K562 (cell line): ENCODE results near the gene COPS6. TPM values are rescaled to one million over a fixed set of nuclear protein-coding genes. Genes with fewer than 3 reads are reported as not detected.

Experiments used
- ATAC-seq: fragments of 200-7000 bp; cut with Tn5 transposase; 3 replicates; pipeline ENCODE4 v1.9.1; 2020; ENCODE audit warnings: moderate library complexity
- BruUV-seq: library from RNA; stranded (reverse); fragments of 400-500 nt; replicated peaks from 2 replicates; lab custom pipeline; 2021; lab: Mats Ljungman, UMichigan
- CTCF ChIA-PET: fragments of 300-600 bp; formaldehyde crosslinking; extraction: SDS; loops from one replicate; lab custom pipeline; 2021; ENCODE audit warnings: low intra/inter-chr PET ratio; lab: Yijun Ruan, JAX
- POLR2A ChIA-PET: fragments of 300-600, 350-650 bp; sonication (Branson Sonifier 250); formaldehyde crosslinking; extraction: SDS; loops from one replicate; lab custom pipeline; 2021; ENCODE audit warnings: antibody characterized with exemption, inconsistent platforms; lab: Yijun Ruan, JAX
- DNase-seq, 4 experiments: peaks; one replicate each; pipeline versions ENCODE4 v3.0.0 to v3.0.0-alpha.2; 2011 to 2018; ENCODE audit warnings: low spot score in 3 of 4, mixed read lengths in 3 of 4; ENCODE audit errors: extremely low read depth in 1 of 4
- FAIRE-seq: peaks from 2 replicates; lab custom pipeline; 2011; peaks lifted over from hg19 to GRCh38; lab: Jason Lieb, UNC
- H2AFZ ChIP-seq: 2 replicates; pipeline ENCODE4 v1.6.0; 2011; ENCODE audit warnings: low read depth, low read length, control low read depth, inconsistent platforms
- H3K27ac ChIP-seq: fragments of 200-600 bp; 3 replicates; pipeline ENCODE4 v1.8.0; 2011; ENCODE audit warnings: low read depth, mild to moderate bottlenecking, control low read depth, inconsistent platforms, low read length, moderate library complexity, mixed read lengths; ENCODE audit errors: extremely low read depth
- H3K27me3 ChIP-seq, 2 experiments: fragments of 300-600 bp in 1 of 2; 2 replicates in 1 of 2; 3 replicates in 1 of 2; pipeline versions ENCODE4 v1.6.0 to v1.8.0; 2011; ENCODE audit warnings: inconsistent platforms in 2 of 2, low read length in 2 of 2, mild to moderate bottlenecking in 1 of 2, mixed read lengths in 1 of 2, moderate library complexity in 1 of 2; ENCODE audit not compliant: control insufficient read depth in 2 of 2, insufficient read depth in 2 of 2
- H3K36me3 ChIP-seq: fragments of 300-600 bp; 3 replicates; pipeline ENCODE4 v1.8.0; 2011; ENCODE audit warnings: mild to moderate bottlenecking, low read length, inconsistent platforms; ENCODE audit not compliant: control insufficient read depth, insufficient read depth
- H3K4me1 ChIP-seq, 2 experiments: fragments of 200-600 bp in 1 of 2; replicated peaks in 1 of 2; 2 replicates in 1 of 2; 3 replicates in 1 of 2; pipeline versions ENCODE4 v1.5.1 to v1.8.0; 2011; ENCODE audit warnings: inconsistent platforms in 2 of 2, low read length in 2 of 2, mild to moderate bottlenecking in 1 of 2, mixed read lengths in 1 of 2, moderate library complexity in 1 of 2; ENCODE audit not compliant: control insufficient read depth in 2 of 2, insufficient read depth in 2 of 2
- H3K4me2 ChIP-seq: 2 replicates; pipeline ENCODE4 v1.6.1; 2011; ENCODE audit warnings: low read length, control low read depth, inconsistent platforms, mixed read lengths; ENCODE audit not compliant: insufficient read depth
- H3K4me3 ChIP-seq: fragments of 200-600 bp; sonication (generic), shearing (Covaris generic); 2 replicates; pipeline ENCODE4 v1.5.1; 2016; ENCODE audit warnings: control low read depth, inconsistent platforms
- H3K79me2 ChIP-seq: fragments of 200-600 bp; 3 replicates; pipeline ENCODE4 v1.8.0; 2011; ENCODE audit warnings: low read length, inconsistent platforms; ENCODE audit not compliant: control insufficient read depth, insufficient read depth
- H3K9ac ChIP-seq, 2 experiments: 2 replicates each; pipeline versions ENCODE4 v1.6.0 to v1.6.1; 2011; ENCODE audit warnings: low read depth in 2 of 2, low read length in 2 of 2, control low read depth in 1 of 2, inconsistent platforms in 1 of 2, mild to moderate bottlenecking in 1 of 2, mixed read lengths in 1 of 2; ENCODE audit not compliant: insufficient read depth in 1 of 2
- H3K9me1 ChIP-seq: one replicate; pipeline ENCODE4 v1.6.0; 2011; ENCODE audit warnings: inconsistent platforms, mild to moderate bottlenecking, low read length, moderate library complexity; ENCODE audit not compliant: control insufficient read depth, insufficient read depth
- H3K9me3 ChIP-seq: replicated peaks from 2 replicates; pipeline ENCODE4 v1.5.1; 2011; ENCODE audit warnings: low read depth, low read length, inconsistent platforms; ENCODE audit not compliant: control insufficient read depth, insufficient read depth
- H4K20me1 ChIP-seq: replicated peaks from 2 replicates; pipeline ENCODE4 v1.6.1; 2011; ENCODE audit warnings: low read length, inconsistent platforms, mixed read lengths; ENCODE audit not compliant: control insufficient read depth, insufficient read depth
- ARID2 ChIP-seq: fragments of 450-650 bp; IDR thresholded peaks from 2 replicates; pipeline ENCODE4 v1.6.1; 2017; ENCODE audit warnings: antibody characterized with exemption, mild to moderate bottlenecking
- BRCA1 ChIP-seq, 2 experiments: fragments of 450-650 bp in 1 of 2; sonication (generic) in 1 of 2; formaldehyde crosslinking in 1 of 2; IDR thresholded peaks; 2 replicates each; pipeline versions ENCODE4 v1.5.0 to v1.6.1; 2017 to 2020; ENCODE audit warnings: mild to moderate bottlenecking in 1 of 2, missing genetic modification reagents in 1 of 2
- CBX3 ChIP-seq, 2 experiments: IDR thresholded peaks; 1 replicate in 1 of 2; 2 replicates in 1 of 2; pipeline ENCODE4 v1.6.1; 2012; ENCODE audit warnings: inconsistent platforms in 2 of 2, low read length in 2 of 2, borderline replicate concordance in 1 of 2, control low read depth in 1 of 2
- FUS ChIP-seq: fragments of 200-400 bp; formaldehyde crosslinking; optimal IDR thresholded peaks from 2 replicates; pipeline ENCODE3; 2017; ENCODE audit warnings: low read depth, low read length
- GABPA ChIP-seq: fragments of 200-800 bp; sonication (Bioruptor generic); conservative IDR thresholded peaks from 2 replicates; pipeline ENCODE4 v1.6.1; 2016; ENCODE audit warnings: low read depth, missing genetic modification characterization, missing compliant biosample characterization
- GTF2F1 ChIP-seq: IDR thresholded peaks from 2 replicates; pipeline ENCODE4 v1.6.1; 2011; ENCODE audit warnings: low read depth, low read length, improper control_type of control experiment
- KDM4B ChIP-seq, 2 experiments: fragments of 450-650 bp in 1 of 2; sonication (generic) in 1 of 2; IDR thresholded peaks; 2 replicates each; pipeline ENCODE4 v1.6.1; 2016 to 2017; ENCODE audit warnings: borderline replicate concordance in 2 of 2, antibody characterized with exemption in 1 of 2, low read depth in 1 of 2, mild to moderate bottlenecking in 1 of 2
- MYC ChIP-seq, 2 experiments: fragments of 250-450 bp in 1 of 2; sonication (Bioruptor Pico) in 1 of 2; IDR thresholded peaks; 2 replicates each; pipeline versions ENCODE4 v1.5.1 to v1.6.1; 2012 to 2021; ENCODE audit warnings: low read depth in 2 of 2, borderline replicate concordance in 1 of 2, improper control_type of control experiment in 1 of 2, low read length in 1 of 2, mild to moderate bottlenecking in 1 of 2, moderate library complexity in 1 of 2
- PML ChIP-seq: IDR thresholded peaks from 2 replicates; pipeline ENCODE4 v1.6.1; 2012; ENCODE audit warnings: low read length, inconsistent platforms
- RBFOX2 ChIP-seq: fragments of 200-400 bp; formaldehyde crosslinking; IDR thresholded peaks from 2 replicates; pipeline ENCODE4 v1.6.1; 2017; ENCODE audit warnings: low read depth, mild to moderate bottlenecking, low read length, moderate library complexity
- RBM17 ChIP-seq: fragments of 200-400 bp; formaldehyde crosslinking; IDR thresholded peaks from 2 replicates; pipeline ENCODE4 v1.6.1; 2017; ENCODE audit warnings: low read depth, mild to moderate bottlenecking, low read length, borderline replicate concordance
- RFX1 ChIP-seq: fragments of 450-650 bp; IDR thresholded peaks from 2 replicates; pipeline ENCODE4 v1.6.1; 2016; ENCODE audit warnings: mild to moderate bottlenecking, moderate library complexity
- ZBTB7A ChIP-seq: IDR thresholded peaks from 2 replicates; pipeline ENCODE4 v1.6.1; 2011; ENCODE audit warnings: low read depth, mild to moderate bottlenecking, low read length, moderate library complexity, borderline replicate concordance; ENCODE audit not compliant: control insufficient read depth
- ZC3H11A ChIP-seq: IDR thresholded peaks from 2 replicates; pipeline ENCODE4 v1.6.1; 2012; ENCODE audit warnings: low read depth, low read length, improper control_type of control experiment
- ZNF398 ChIP-seq: fragments of 250-450 bp; sonication (Bioruptor Pico); IDR thresholded peaks from 2 replicates; pipeline ENCODE4 v1.8.0; 2021; ENCODE audit warnings: moderate library complexity, mild to moderate bottlenecking, inconsistent platforms
- ZNF41 ChIP-seq: fragments of 250-450 bp; sonication (Bioruptor Pico); conservative IDR thresholded peaks from 2 replicates; pipeline ENCODE4 v1.4.0; 2020; ENCODE audit warnings: mild to moderate bottlenecking
- WGBS: fragments of 100-300 bp; shearing (Covaris generic); methylation state at CpG from one replicate; pipeline ENCODE4 v1.1.6; 2016; ENCODE audit warnings: low coverage, mixed read lengths; ENCODE audit not compliant: insufficient coverage; ENCODE audit errors: missing lambda C conversion rate; 5-methylcytosine and 5-hydroxymethylcytosine counted together
- in situ Hi-C: fragments of 300-500 bp; cut with MboI; formaldehyde crosslinking; loops from 4 replicates; pipeline ENCODE4 v1.15.0; 2018; ENCODE audit warnings: inconsistent platforms, mixed read lengths
- intact Hi-C: fragments of 100-400 bp; cut with micrococcal nuclease; formaldehyde crosslinking; loops from 2 replicates; pipeline ENCODE4 v1.14.2; 2022
- polyA plus RNA-seq, 8 experiments: library from polyadenylated mRNA; depleted of rRNA in 4 of 8; stranded (reverse) in 5 of 8; unstranded in 3 of 8; fragments of >200 nt; fragmentation: Nextera tagmentation in 2 of 8; fragmentation: Illumina TruSeq in 1 of 8; extraction: Ambion mirVana in 2 of 8; extraction: Trizol in 1 of 8; gene quantifications; 2 replicates each; pipeline versions ENCODE4 v1.2.1 to v1.2.3, GENCODE V29; 2011 to 2014; ENCODE audit warnings: inconsistent platforms in 1 of 8, missing spikeins in 1 of 8
- total RNA-seq, 7 experiments: library from RNA; depleted of rRNA in 6 of 7; stranded (reverse); fragments of >200 nt in 6 of 7; fragmentation: Illumina TruSeq in 2 of 7; extraction: Trizol in 2 of 7; gene quantifications; 2 replicates each; pipeline versions ENCODE4 v1.2.1 to v1.2.3, GENCODE V29; 2011 to 2021; ENCODE audit warnings: low replicate concordance in 1 of 7
- TF ChIP-seq, protein P1 (sequence below), 3 experiments: IDR thresholded peaks in 2 of 3; conservative IDR thresholded peaks in 1 of 3; 2 replicates each; pipeline ENCODE4 v1.5.1; 2011 to 2012; ENCODE audit warnings: low read length in 3 of 3, mild to moderate bottlenecking in 3 of 3, control low read depth in 2 of 3, improper control_type of control experiment in 1 of 3, inconsistent platforms in 1 of 3, low read depth in 1 of 3, mixed read lengths in 1 of 3, moderate library complexity in 1 of 3; ENCODE audit not compliant: insufficient read depth in 2 of 3

Gene COPS6
- total and polyA plus RNA-seq, 9 of the 15 experiments (the other 6 are each of a cell fraction or from before 2014, with no cell fraction given), result 63.0 to 331 (median 168) TPM

GRCh38 chr7:100091411-100092181 lies 2.8 kb downstream of the COPS6 start:
- peak overlapping the region; percentile 36; the same call in 1 of the 3 replicates for H3K27ac ChIP-seq
- peaks cover 68% of the 10 kb centered on the region for H3K36me3 ChIP-seq
- H3K79me2 ChIP-seq, result peaks cover 27% of the 10 kb centered on the region
- WGBS, result 68% methylated on average over 19 of the region's 19 CpGs
- BruUV-seq, result no TSS peak
- H3K9ac ChIP-seq, result no peak overlapping the region
- FAIRE-seq (no peak), ATAC-seq (peak; percentile 58), DNase-seq (peak in 3 of 4 experiments; percentile 42 to 57 (median 47))
- intact Hi-C loops, result no loop called here
- in situ Hi-C loops, result no loop called here
- ChIA-PET POLR2A (interaction anchor here (0.8 to 7.9 kb wide), 4 partner anchors 9 to 69 kb away, joined by 3 to 115 read pairs (median 12); partner anchors contain the start of genes AP4M1 and MCM7), CTCF (no interaction called here)
- H3K4me1 ChIP-seq, result peaks cover 23 to 32% of the 10 kb centered on the region in 2 experiments
- no peaks in the 10 kb centered on the region for H3K27me3 ChIP-seq
- no peaks in the 10 kb centered on the region for H3K9me3 ChIP-seq
- H2AFZ ChIP-seq, result no peak overlapping the region
- H3K9me1 ChIP-seq, result no peaks in the 10 kb centered on the region
- H3K4me3 ChIP-seq, result no peak overlapping the region
- H3K4me2 ChIP-seq, result no peak overlapping the region; the same call in 1 of the 2 replicates
- H4K20me1 ChIP-seq, result peaks cover 29% of the 10 kb centered on the region
- TF ChIP-seq ZBTB7A (peak; percentile 4; the same call in 1 of the 2 replicates), ZNF41 (no peak), RBM17 (no peak), FUS (no peak), GABPA (no peak), ZC3H11A (no peak), PML (peak; percentile 63), ZNF398 (CRISPR knock-in tag) (no peak), RBFOX2 (peak; percentile 72), GTF2F1 (no peak), CBX3 (IDR thresholded peaks at IDR 0.05; ENCODE audit: borderline replicate concordance in 1 of 2, low read length in 2 of 2) (peak in 1 of 2 experiments; percentile 53; a peak in 1 of 3 replicates), RFX1 (no peak), KDM4B (IDR thresholded peaks at IDR 0.05; ENCODE audit: borderline replicate concordance in 2 of 2, low read depth in 1 of 2) (0 out of 4 replicates have a peak, but pooled peaks of 1 of the 2 experiments have one; percentile 26), ARID2 (no peak), MYC (IDR thresholded peaks at IDR 0.05; ENCODE audit: low read depth, low read length) (no peak), MYC (CRISPR knock-in tag; IDR thresholded peaks at IDR 0.05; ENCODE audit: borderline replicate concordance, low read depth) (0 out of 2 replicates have a peak, but pooled peaks have one; percentile 32), BRCA1 (IDR thresholded peaks at IDR 0.05) (no peak), BRCA1 (CRISPR knock-in tag; IDR thresholded peaks at IDR 0.05) (no peak)
- TF ChIP-seq, protein P1, sequence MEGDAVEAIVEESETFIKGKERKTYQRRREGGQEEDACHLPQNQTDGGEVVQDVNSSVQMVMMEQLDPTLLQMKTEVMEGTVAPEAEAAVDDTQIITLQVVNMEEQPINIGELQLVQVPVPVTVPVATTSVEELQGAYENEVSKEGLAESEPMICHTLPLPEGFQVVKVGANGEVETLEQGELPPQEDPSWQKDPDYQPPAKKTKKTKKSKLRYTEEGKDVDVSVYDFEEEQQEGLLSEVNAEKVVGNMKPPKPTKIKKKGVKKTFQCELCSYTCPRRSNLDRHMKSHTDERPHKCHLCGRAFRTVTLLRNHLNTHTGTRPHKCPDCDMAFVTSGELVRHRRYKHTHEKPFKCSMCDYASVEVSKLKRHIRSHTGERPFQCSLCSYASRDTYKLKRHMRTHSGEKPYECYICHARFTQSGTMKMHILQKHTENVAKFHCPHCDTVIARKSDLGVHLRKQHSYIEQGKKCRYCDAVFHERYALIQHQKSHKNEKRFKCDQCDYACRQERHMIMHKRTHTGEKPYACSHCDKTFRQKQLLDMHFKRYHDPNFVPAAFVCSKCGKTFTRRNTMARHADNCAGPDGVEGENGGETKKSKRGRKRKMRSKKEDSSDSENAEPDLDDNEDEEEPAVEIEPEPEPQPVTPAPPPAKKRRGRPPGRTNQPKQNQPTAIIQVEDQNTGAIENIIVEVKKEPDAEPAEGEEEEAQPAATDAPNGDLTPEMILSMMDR (IDR thresholded peaks at IDR 0.05 in 2 of 3, conservative IDR thresholded peaks at IDR 0.05 in 1 of 3; ENCODE audit: insufficient read depth in 2 of 3, low read depth in 1 of 3, low read length in 3 of 3), result peak in 2 of 3 experiments; percentile 42 to 45; a peak in 5 of 6 replicates
